ENCODE data around the gene TOMM70.

GRCh38 chr3:100389025-100389424, 11.9 kb downstream of the TOMM70 start:
- TF ChIP-seq CTCF (conservative IDR thresholded peaks at IDR 0.05; ENCODE audit: low read depth, low read length), result no peak
- TF ChIP-seq CHD1 (IDR thresholded peaks at IDR 0.05; ENCODE audit: low read depth, low read length), result no peak
- TF ChIP-seq POLR2A (IDR thresholded peaks at IDR 0.05; ENCODE audit: low read depth, low read length), result no peak
- no peak for TF ChIP-seq SMC3 (IDR thresholded peaks at IDR 0.05; ENCODE audit: low read depth, low read length)
- TF ChIP-seq USF2 (IDR thresholded peaks at IDR 0.05; ENCODE audit: low read depth, low read length), result no peak
- no peak for TF ChIP-seq BHLHE40 (IDR thresholded peaks at IDR 0.05; ENCODE audit: low read depth, low read length)
- no peak for TF ChIP-seq CEBPB (IDR thresholded peaks at IDR 0.05; ENCODE audit: low read depth, low read length)
- no peak for TF ChIP-seq ELK1 (IDR thresholded peaks at IDR 0.05; ENCODE audit: borderline replicate concordance, low read depth, low read length)
- no peak for TF ChIP-seq MXI1 (IDR thresholded peaks at IDR 0.05; ENCODE audit: borderline replicate concordance, low read depth, low read length)
- TF ChIP-seq MAFK (IDR thresholded peaks at IDR 0.05; ENCODE audit: low read depth, low read length), result no peak

Data from IMR-90 (cell line).